H1 (cell line): ENCODE results near the gene RIMBP2. TPM values are rescaled to one million over a fixed set of nuclear protein-coding genes. Genes with fewer than 3 reads are reported as not detected.

Experiments
- CTCF ChIA-PET: fragments of 300-600 bp; sonication (Branson Sonifier 250); formaldehyde crosslinking; loops from one replicate; lab custom pipeline; 2021; ENCODE audit not compliant: partially characterized antibody; lab: Charles Lee
- POLR2A ChIA-PET: fragments of 300-600 bp; sonication (Branson Sonifier 250); formaldehyde crosslinking; loops from one replicate; lab custom pipeline; 2021; ENCODE audit warnings: inconsistent platforms; ENCODE audit not compliant: partially characterized antibody; lab: Charles Lee
- DNase-seq, 2 experiments: peaks; one replicate each; pipeline versions ENCODE4 v3.0.0 to v3.0.0-alpha.2; 2010 to 2022; ENCODE audit warnings: low spot score in 2 of 2, low read depth in 1 of 2, mixed read lengths in 1 of 2
- FAIRE-seq: peaks from 2 replicates; lab custom pipeline; 2011; peaks lifted over from hg19 to GRCh38; lab: Jason Lieb, UNC
- H2AFZ ChIP-seq: 2 replicates; pipeline ENCODE4 v1.8.1; 2012; ENCODE audit warnings: low read length, inconsistent platforms
- H2AK5ac ChIP-seq: 2 replicates; pipeline ENCODE4 v1.6.1; 2013; ENCODE audit warnings: low read depth, low read length
- H2BK120ac ChIP-seq: replicated peaks from 2 replicates; pipeline ENCODE3; 2013; ENCODE audit warnings: low read depth, low read length, inconsistent platforms
- H2BK12ac ChIP-seq: 2 replicates; pipeline ENCODE4 v1.6.1; 2013; ENCODE audit warnings: low read depth, low read length
- H2BK15ac ChIP-seq: 2 replicates; pipeline ENCODE4 v1.6.1; 2013; ENCODE audit warnings: low read length
- H2BK20ac ChIP-seq: 2 replicates; pipeline ENCODE4 v1.6.1; 2013; ENCODE audit warnings: low read length
- H2BK5ac ChIP-seq: 2 replicates; pipeline ENCODE4 v1.6.1; 2013; ENCODE audit warnings: low read depth, low read length
- H3K14ac ChIP-seq: 2 replicates; pipeline ENCODE4 v1.6.1; 2013; ENCODE audit warnings: inconsistent platforms; ENCODE audit not compliant: insufficient read length
- H3K18ac ChIP-seq: 2 replicates; pipeline ENCODE4 v1.6.1; 2013; ENCODE audit warnings: low read length; ENCODE audit errors: extremely low read depth
- H3K23ac ChIP-seq: 2 replicates; pipeline ENCODE4 v1.6.1; 2013; ENCODE audit warnings: inconsistent platforms; ENCODE audit not compliant: insufficient read length
- H3K23me2 ChIP-seq: 2 replicates; pipeline ENCODE4 v1.6.1; 2013; ENCODE audit warnings: low read depth, low read length
- H3K27ac ChIP-seq: 2 replicates; pipeline ENCODE4 v1.6.1; 2011; ENCODE audit warnings: low read depth, low read length, inconsistent platforms
- H3K27me3 ChIP-seq, 4 experiments: replicated peaks in 1 of 4; 1 replicate in 1 of 4; 2 replicates in 3 of 4; pipeline versions ENCODE4 v1.6.1 to v1.8.1; 2011 to 2013; ENCODE audit warnings: low read length in 3 of 4, mild to moderate bottlenecking in 3 of 4, inconsistent platforms in 2 of 4, mixed read lengths in 2 of 4, moderate library complexity in 1 of 4; ENCODE audit not compliant: control insufficient read depth in 3 of 4, insufficient read depth in 3 of 4; ENCODE audit errors: extremely low read depth in 1 of 4
- H3K36me3 ChIP-seq, 4 experiments: 2 replicates each; pipeline versions ENCODE4 v1.6.1 to v1.8.1; 2011 to 2013; ENCODE audit warnings: mild to moderate bottlenecking in 4 of 4, low read length in 3 of 4, moderate library complexity in 2 of 4, control low read depth in 1 of 4, inconsistent platforms in 1 of 4; ENCODE audit not compliant: insufficient read depth in 4 of 4, control insufficient read depth in 2 of 4
- H3K4ac ChIP-seq: replicated peaks from 2 replicates; pipeline ENCODE3; 2013; ENCODE audit warnings: low read length, low read depth, mixed read lengths, inconsistent platforms; ENCODE audit not compliant: insufficient read length
- H3K4me1 ChIP-seq, 4 experiments: replicated peaks in 1 of 4; 1 replicate in 1 of 4; 2 replicates in 3 of 4; pipeline versions ENCODE4 v1.6.1 to v1.8.1; 2011 to 2013; ENCODE audit warnings: low read length in 3 of 4, inconsistent platforms in 2 of 4, mixed read lengths in 1 of 4; ENCODE audit not compliant: insufficient read depth in 4 of 4, control insufficient read depth in 3 of 4
- H3K4me2 ChIP-seq, 2 experiments: 2 replicates each; pipeline versions ENCODE4 v1.6.1 to v1.8.1; 2011 to 2013; ENCODE audit warnings: low read depth in 2 of 2, low read length in 2 of 2, control low read depth in 1 of 2, inconsistent platforms in 1 of 2, mild to moderate bottlenecking in 1 of 2; ENCODE audit not compliant: insufficient read depth in 1 of 2
- H3K4me3 ChIP-seq, 4 experiments: fragments of 200-600, 300-600 bp in 1 of 4; sonication (generic), shearing (Covaris generic), sonication (Bioruptor Twin) in 1 of 4; 2 replicates each; pipeline versions ENCODE4 v1.5.1 to v1.8.1; 2011 to 2016; ENCODE audit warnings: low read length in 4 of 4, low read depth in 3 of 4, control low read depth in 2 of 4, inconsistent platforms in 2 of 4, mild to moderate bottlenecking in 2 of 4, mixed read lengths in 1 of 4, moderate library complexity in 1 of 4; ENCODE audit not compliant: insufficient read depth in 2 of 4; ENCODE audit errors: extremely low read depth in 1 of 4
- H3K56ac ChIP-seq: replicated peaks from 2 replicates; pipeline ENCODE3; 2013; ENCODE audit warnings: low read depth, mild to moderate bottlenecking, mixed read lengths, low read length, inconsistent platforms; ENCODE audit not compliant: insufficient read length
- H3K79me1 ChIP-seq: 2 replicates; pipeline ENCODE4 v1.6.1; 2013; ENCODE audit warnings: low read depth, low read length, control low read depth
- H3K79me2 ChIP-seq, 2 experiments: 2 replicates each; pipeline versions ENCODE4 v1.6.1 to v1.8.1; 2012 to 2013; ENCODE audit warnings: low read length in 2 of 2, mild to moderate bottlenecking in 2 of 2, inconsistent platforms in 1 of 2; ENCODE audit not compliant: insufficient read depth in 2 of 2, control insufficient read depth in 1 of 2
- H3K9ac ChIP-seq, 4 experiments: replicated peaks in 1 of 4; 1 replicate in 1 of 4; 2 replicates in 3 of 4; pipeline versions ENCODE4 v1.6.1 to v1.8.1; 2011 to 2013; ENCODE audit warnings: low read depth in 3 of 4, low read length in 3 of 4, control low read depth in 2 of 4, mild to moderate bottlenecking in 2 of 4, moderate library complexity in 2 of 4, inconsistent platforms in 1 of 4; ENCODE audit errors: extremely low read depth in 1 of 4
- H3K9me3 ChIP-seq, 2 experiments: 2 replicates each; pipeline versions ENCODE4 v1.6.1 to v1.8.1; 2012 to 2013; ENCODE audit warnings: mild to moderate bottlenecking in 2 of 2, moderate library complexity in 2 of 2, control low read depth in 1 of 2, inconsistent platforms in 1 of 2, low read depth in 1 of 2, low read length in 1 of 2, mixed read lengths in 1 of 2; ENCODE audit not compliant: insufficient read depth in 2 of 2
- H4K20me1 ChIP-seq, 2 experiments: replicated peaks in 1 of 2; 2 replicates each; pipeline versions ENCODE3 to v1.8.1; 2011 to 2013; ENCODE audit warnings: inconsistent platforms in 2 of 2, low read length in 2 of 2, mild to moderate bottlenecking in 1 of 2; ENCODE audit not compliant: insufficient read depth in 2 of 2, control insufficient read depth in 1 of 2
- H4K5ac ChIP-seq: 2 replicates; pipeline ENCODE4 v1.6.1; 2013; ENCODE audit warnings: low read length, low read depth, mixed read lengths, inconsistent platforms; ENCODE audit not compliant: insufficient read length
- H4K8ac ChIP-seq: 2 replicates; pipeline ENCODE4 v1.8.0; 2013; ENCODE audit warnings: mild to moderate bottlenecking, moderate library complexity, low read length, inconsistent platforms; ENCODE audit not compliant: insufficient read depth; ENCODE audit errors: extremely low read depth
- H4K91ac ChIP-seq: replicated peaks from 2 replicates; pipeline ENCODE3; 2013; ENCODE audit warnings: low read length, mixed read lengths, inconsistent platforms; ENCODE audit not compliant: insufficient read length
- BACH1 ChIP-seq: IDR thresholded peaks from 2 replicates; pipeline ENCODE4 v1.6.1; 2012; ENCODE audit warnings: low read length, improper control_type of control experiment
- CHD1 ChIP-seq: IDR thresholded peaks from 2 replicates; pipeline ENCODE4 v1.6.1; 2012; ENCODE audit warnings: low read depth, low read length, improper control_type of control experiment
- CTCF ChIP-seq, 3 experiments: IDR thresholded peaks; 1 replicate in 2 of 3; 2 replicates in 1 of 3; pipeline versions ENCODE4 v1.5.1 to v1.6.1; 2011; ENCODE audit warnings: low read length in 3 of 3, mild to moderate bottlenecking in 3 of 3, inconsistent platforms in 2 of 3, low read depth in 1 of 3, moderate library complexity in 1 of 3; ENCODE audit not compliant: insufficient read depth in 1 of 3; ENCODE audit errors: control extremely low read depth in 1 of 3
- E2F6 ChIP-seq: IDR thresholded peaks from 2 replicates; pipeline ENCODE4 v1.6.1; 2012; ENCODE audit warnings: inconsistent platforms
- EP300 ChIP-seq, 2 experiments: IDR thresholded peaks; 1 replicate in 1 of 2; 2 replicates in 1 of 2; pipeline ENCODE4 v1.6.1; 2011 to 2012; ENCODE audit warnings: low read depth in 2 of 2, low read length in 2 of 2, mild to moderate bottlenecking in 2 of 2, borderline replicate concordance in 1 of 2, inconsistent platforms in 1 of 2, moderate library complexity in 1 of 2
- GTF2F1 ChIP-seq: IDR thresholded peaks from 2 replicates; pipeline ENCODE4 v1.6.1; 2012; ENCODE audit warnings: low read depth, low read length, improper control_type of control experiment, borderline replicate concordance
- KDM4A ChIP-seq: IDR thresholded peaks from one replicate; pipeline ENCODE4 v1.7.1; 2012; ENCODE audit warnings: low read depth, mild to moderate bottlenecking, moderate library complexity, low read length, inconsistent platforms; ENCODE audit not compliant: severe bottlenecking
- NANOG ChIP-seq: IDR thresholded peaks from 2 replicates; pipeline ENCODE4 v1.6.1; 2011; ENCODE audit warnings: low read length, low read depth, mild to moderate bottlenecking, inconsistent platforms; ENCODE audit not compliant: insufficient read depth, poor library complexity, severe bottlenecking
- RXRA ChIP-seq: IDR thresholded peaks from 2 replicates; pipeline ENCODE4 v1.6.1; 2011; ENCODE audit warnings: low read depth, mild to moderate bottlenecking, low read length, moderate library complexity; ENCODE audit not compliant: insufficient read depth
- SP4 ChIP-seq: IDR thresholded peaks from 2 replicates; pipeline ENCODE4 v1.6.1; 2012; ENCODE audit warnings: low read length, inconsistent platforms
- YY1 ChIP-seq: IDR thresholded peaks from 2 replicates; pipeline ENCODE4 v1.6.1; 2011; ENCODE audit warnings: low read depth, mild to moderate bottlenecking, low read length
- WGBS, 2 experiments: shearing (Covaris generic) in 1 of 2; methylation state at CpG; one replicate each; pipeline versions ENCODE4 v1.1.6 to v1.1.7; 2013 to 2015; ENCODE audit warnings: low lambda C conversion rate in 2 of 2, mixed read lengths in 2 of 2, inconsistent platforms in 1 of 2, low coverage in 1 of 2, missing lambda C conversion rate in 1 of 2; ENCODE audit not compliant: insufficient replicate concordance in 2 of 2, insufficient coverage in 1 of 2, insufficient read length in 1 of 2; ENCODE audit errors: extremely low coverage in 1 of 2, missing lambda C conversion rate in 1 of 2; 5-methylcytosine and 5-hydroxymethylcytosine counted together
- polyA plus RNA-seq, 7 experiments: library from polyadenylated mRNA; depleted of rRNA in 3 of 7; stranded (reverse) in 5 of 7; unstranded in 2 of 7; fragments of >200 nt in 5 of 7; fragments of 200-250 nt in 2 of 7; gene quantifications; 1 replicate in 5 of 7; 2 replicates in 1 of 7; 4 replicates in 1 of 7; pipeline versions ENCODE4 v1.2.1 to v1.2.3, GENCODE V29; 2011 to 2013; ENCODE audit warnings: missing spikeins in 2 of 7, mixed read lengths in 2 of 7
- total RNA-seq: library from RNA; stranded (reverse); fragmentation: NEBNext Ultra II Directional; extraction: Animal tissue kit (Norgen Biotek cat#: 25700); gene quantifications from 2 replicates; pipeline ENCODE4 v1.2.1, GENCODE V29; 2021

The RIMBP2 gene
- total and polyA plus RNA-seq, 2 of the 8 experiments (the other 6 are each of a cell fraction or from before 2014, with no cell fraction given), result 0.18 to 0.65 TPM

GRCh38 chr12:130614530-130614905 is 101.6 kb downstream of the RIMBP2 start:
- Histone ChIP-seq H3K79me2 (no peaks in the 10 kb centered on the region), H2BK15ac (no peak overlapping the region), H3K27me3 (no peaks in the 10 kb centered on the region), H4K8ac (no peak overlapping the region), H3K4me2 (no peak overlapping the region), H3K56ac (no peak overlapping the region), H4K5ac (no peak overlapping the region), H3K18ac (no peak overlapping the region), H3K23ac (no peak overlapping the region), H2BK5ac (no peak overlapping the region), H3K9ac (no peak overlapping the region), H3K14ac (no peak overlapping the region), H3K36me3 (no peaks in the 10 kb centered on the region), H3K4me1 (no peaks in the 10 kb centered on the region; a peak in 2 of 7 replicates), H3K79me1 (no peaks in the 10 kb centered on the region), H2BK20ac (no peak overlapping the region), H2BK12ac (no peak overlapping the region), H3K4me3 (no peak overlapping the region), H2AFZ (no peak overlapping the region), H3K9me3 (no peaks in the 10 kb centered on the region), H3K23me2 (no peaks in the 10 kb centered on the region), H2AK5ac (no peak overlapping the region), H2BK120ac (no peak overlapping the region), H3K27ac (no peak overlapping the region), H4K20me1 (no peaks in the 10 kb centered on the region), H3K4ac (no peak overlapping the region), H4K91ac (no peak overlapping the region)
- ChIA-PET POLR2A (no interaction called here), CTCF (no interaction called here)
- FAIRE-seq (no peak), DNase-seq (no peak)
- 96% methylated on average over 5 of the region's 5 CpGs; no CpG with 5 or more reads in 1 of the 2 experiments for WGBS, 2 experiments
- TF ChIP-seq CHD1, result no peak
- TF ChIP-seq BACH1, result no peak
- TF ChIP-seq RXRA, result no peak
- TF ChIP-seq SP4, result no peak
- no peak for TF ChIP-seq KDM4A
- no peak for TF ChIP-seq E2F6
- no peak for TF ChIP-seq YY1
- no peak for TF ChIP-seq CTCF (IDR thresholded peaks at IDR 0.05; ENCODE audit: control extremely low read depth in 1 of 3, insufficient read depth in 1 of 3, low read depth in 1 of 3, low read length in 3 of 3)
- TF ChIP-seq NANOG, result no peak
- TF ChIP-seq GTF2F1, result no peak
- TF ChIP-seq EP300 (IDR thresholded peaks at IDR 0.05; ENCODE audit: borderline replicate concordance in 1 of 2, low read depth in 2 of 2, low read length in 2 of 2), result no peak
